ENCODE data around the gene FLT3LG. TPM values are rescaled to one million over a fixed set of nuclear protein-coding genes. Genes with fewer than 3 reads are reported as not detected.

Gene FLT3LG
- 10 to 100 TPM in 1 of 4 donors, 1 to 10 TPM in 2, not detected in 1; 3.7 to 19.4 (median 4.1) TPM for total RNA-seq

DNA sequence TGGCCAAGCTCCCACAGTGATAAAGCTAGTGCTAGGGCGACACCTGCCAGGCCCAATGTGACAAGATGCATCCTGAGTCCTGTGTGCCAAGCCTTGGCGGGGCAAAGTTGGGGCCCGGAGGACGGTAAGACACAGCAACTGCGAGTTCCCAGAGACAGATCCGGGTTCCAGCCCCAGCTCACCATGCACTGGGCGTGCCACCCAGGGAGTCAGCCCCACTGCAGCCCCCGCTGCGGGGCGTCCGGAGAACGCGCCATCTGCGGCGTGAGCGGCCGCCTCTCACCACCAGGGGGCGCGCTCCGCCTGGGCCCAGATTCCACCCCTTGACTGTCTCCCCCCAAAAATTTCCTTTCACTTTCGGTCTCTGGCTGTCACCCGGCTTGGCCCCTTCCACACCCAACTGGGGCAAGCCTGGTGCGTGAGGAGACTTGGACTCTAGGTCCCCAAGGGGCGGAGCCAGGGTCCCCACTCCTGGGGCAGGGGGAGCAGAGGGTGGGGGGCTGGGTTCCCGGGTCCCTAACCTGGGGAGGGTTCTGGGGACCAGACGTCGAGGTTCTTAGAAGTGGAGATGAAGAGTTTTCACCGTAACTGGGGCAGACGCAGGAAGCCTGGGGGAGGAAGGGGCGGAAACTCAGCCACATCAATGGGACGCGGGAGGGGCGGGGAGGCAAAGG lies at the start of gene FLT3LG:
TSS of gene FLT3LG (plus strand) at position 348 of the 674 bp plus-strand sequence. CDS start 425 bp downstream, outside the sequence.
- H3K9me3 ChIP-seq = no peaks in the 10 kb centered on the region
- no peaks in the 10 kb centered on the region for H3K27me3 ChIP-seq
- peaks cover 0 to 4% of the 10 kb centered on the region in 2 donors for H3K4me1 ChIP-seq
- DNase-seq = peak; percentile 80
- TF ChIP-seq POLR2A (IDR thresholded peaks at IDR 0.05) = peak in 1 of 2 donors; percentile 38
- TF ChIP-seq, protein P1, sequence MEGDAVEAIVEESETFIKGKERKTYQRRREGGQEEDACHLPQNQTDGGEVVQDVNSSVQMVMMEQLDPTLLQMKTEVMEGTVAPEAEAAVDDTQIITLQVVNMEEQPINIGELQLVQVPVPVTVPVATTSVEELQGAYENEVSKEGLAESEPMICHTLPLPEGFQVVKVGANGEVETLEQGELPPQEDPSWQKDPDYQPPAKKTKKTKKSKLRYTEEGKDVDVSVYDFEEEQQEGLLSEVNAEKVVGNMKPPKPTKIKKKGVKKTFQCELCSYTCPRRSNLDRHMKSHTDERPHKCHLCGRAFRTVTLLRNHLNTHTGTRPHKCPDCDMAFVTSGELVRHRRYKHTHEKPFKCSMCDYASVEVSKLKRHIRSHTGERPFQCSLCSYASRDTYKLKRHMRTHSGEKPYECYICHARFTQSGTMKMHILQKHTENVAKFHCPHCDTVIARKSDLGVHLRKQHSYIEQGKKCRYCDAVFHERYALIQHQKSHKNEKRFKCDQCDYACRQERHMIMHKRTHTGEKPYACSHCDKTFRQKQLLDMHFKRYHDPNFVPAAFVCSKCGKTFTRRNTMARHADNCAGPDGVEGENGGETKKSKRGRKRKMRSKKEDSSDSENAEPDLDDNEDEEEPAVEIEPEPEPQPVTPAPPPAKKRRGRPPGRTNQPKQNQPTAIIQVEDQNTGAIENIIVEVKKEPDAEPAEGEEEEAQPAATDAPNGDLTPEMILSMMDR (IDR thresholded peaks at IDR 0.05) = peak; percentile 97 to 100 (median 98)
- no peaks in the 10 kb centered on the region for H3K36me3 ChIP-seq
- H3K27ac ChIP-seq = peak within 1 kb of the TSS; percentile 82 to 91
- intact Hi-C loops (cut with DNase I; ENCODE audit: low total_unique reads) = no loop called here
- H3K4me3 ChIP-seq = peak within 1 kb of the TSS; percentile 76 to 79

- H3K36me3 ChIP-seq = no peaks in the 10 kb centered on the region
- H3K4me3 ChIP-seq = no peak within 1 kb of the TSS
- no peak for DNase-seq
- H3K9me3 ChIP-seq = no peaks in the 10 kb centered on the region
- intact Hi-C loops (cut with DNase I; ENCODE audit: low total_unique reads) = no loop called here
- H3K27me3 ChIP-seq = peaks cover 40 to 72% of the 10 kb centered on the region in 2 donors
- H3K4me1 ChIP-seq = peaks cover 0 to 17% of the 10 kb centered on the region in 2 donors
- TF ChIP-seq, protein P1 (IDR thresholded peaks at IDR 0.05) = no peak
- TF ChIP-seq POLR2A (IDR thresholded peaks at IDR 0.05) = no peak
- H3K27ac ChIP-seq = no peak within 1 kb of the TSS
Observed at GRCh38 chr19:49425178-49425577, 48.8 kb upstream of the FLT3LG start, which contains the start of gene GFY. Gene GFY (plus strand): TSS chr19:49425388. CDS start chr19:49426431, 1,043 bp downstream.

DNA sequence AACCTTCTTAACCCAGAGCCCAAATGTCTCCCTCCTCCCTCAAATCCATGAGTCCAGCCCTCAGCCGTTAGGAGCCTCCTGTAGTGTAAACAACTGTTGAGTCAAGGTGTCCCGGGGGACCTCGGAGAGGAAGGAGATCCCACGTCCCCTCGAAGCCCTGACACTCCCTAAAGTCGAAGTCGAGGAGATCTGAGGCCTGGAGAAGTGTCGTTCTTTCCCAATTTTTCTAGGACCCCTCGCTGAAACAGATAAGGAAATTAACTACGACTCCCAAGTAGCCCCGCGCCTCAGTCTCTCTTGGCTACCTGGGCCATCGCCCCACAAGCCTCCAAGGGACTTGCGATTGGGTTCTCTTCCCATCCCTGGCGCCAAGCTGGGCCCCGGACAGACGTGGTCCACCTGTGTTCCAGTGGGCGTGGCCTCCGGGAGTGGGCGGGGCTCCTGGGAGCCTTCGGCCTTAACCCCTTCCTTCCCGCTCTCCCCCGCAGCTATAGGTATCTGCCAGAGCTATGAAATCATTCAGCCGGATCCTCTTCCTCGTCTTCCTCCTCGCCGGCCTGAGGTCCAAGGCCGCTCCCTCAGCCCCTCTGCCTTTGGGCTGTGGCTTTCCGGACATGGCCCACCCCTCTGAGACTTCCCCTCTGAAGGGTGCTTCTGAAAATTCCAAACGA lies 48.0 kb upstream of the FLT3LG start:
- intact Hi-C loops (cut with DNase I; ENCODE audit: low total_unique reads) = no loop called here
- Histone ChIP-seq H3K4me1 (peaks cover 0 to 14% of the 10 kb centered on the region in 2 donors), H3K27ac (no peak overlapping the region), H3K9me3 (no peaks in the 10 kb centered on the region), H3K27me3 (peaks cover 32 to 74% of the 10 kb centered on the region in 2 donors), H3K4me3 (no peak overlapping the region), H3K36me3 (no peaks in the 10 kb centered on the region)
- no peak for DNase-seq
- TF ChIP-seq POLR2A (IDR thresholded peaks at IDR 0.05) = no peak
- TF ChIP-seq, protein P1 (IDR thresholded peaks at IDR 0.05) = no peak

- Histone ChIP-seq H3K9me3 (no peaks in the 10 kb centered on the region), H3K4me1 (peaks cover 0 to 7% of the 10 kb centered on the region in 2 donors), H3K4me3 (no peak overlapping the region), H3K27ac (no peak overlapping the region), H3K36me3 (no peaks in the 10 kb centered on the region), H3K27me3 (peaks cover 29 to 74% of the 10 kb centered on the region in 2 donors)
- intact Hi-C loops (cut with DNase I; ENCODE audit: low total_unique reads) = no loop called here
- DNase-seq = no peak
- TF ChIP-seq, protein P1 (IDR thresholded peaks at IDR 0.05) = no peak
- no peak for TF ChIP-seq POLR2A (IDR thresholded peaks at IDR 0.05)
Observed at GRCh38 chr19:49427339-49427738, 46.7 kb upstream of the FLT3LG start.

Data from uterus (tissue), 4 donors.